Spleen (tissue), 7 donors: ENCODE measurements around the gene VGLL4.

Source experiments
- POLR2A ChIP-seq, 3 donors: fragments of 450-650 bp; IDR thresholded peaks; one replicate each; pipeline ENCODE4 v1.5.1; 2017; ENCODE audit warnings: antibody characterized with exemption in 3 of 3, mild to moderate bottlenecking in 1 of 3
- POLR2AphosphoS5 ChIP-seq, 3 donors: sonication (generic); formaldehyde crosslinking; IDR thresholded peaks; one replicate each; pipeline ENCODE4 v1.5.1; 2017; ENCODE audit warnings: antibody characterized with exemption in 3 of 3
- TF ChIP-seq, protein P1 (sequence below), 11 experiments: fragments of 200-600 bp in 7 of 11; fragments of 450-650 bp in 4 of 11; sonication (generic) in 4 of 11; IDR thresholded peaks in 8 of 11; conservative IDR thresholded peaks in 3 of 11; 1 replicate in 7 of 11; 2 replicates in 4 of 11; pipeline versions ENCODE4 v1.4.0 to v1.8.0; 2016 to 2021; ENCODE audit warnings: antibody characterized with exemption in 11 of 11, inconsistent platforms in 4 of 11, mild to moderate bottlenecking in 1 of 11
- donor health status: DM: no; HTN: no; CAD: no; lungs with moderate emphysema.
- donor health status: DM: no; HTN: no; CAD: no.
- donor health status: DM: no; HTN: no; CAD: no.

DNA sequence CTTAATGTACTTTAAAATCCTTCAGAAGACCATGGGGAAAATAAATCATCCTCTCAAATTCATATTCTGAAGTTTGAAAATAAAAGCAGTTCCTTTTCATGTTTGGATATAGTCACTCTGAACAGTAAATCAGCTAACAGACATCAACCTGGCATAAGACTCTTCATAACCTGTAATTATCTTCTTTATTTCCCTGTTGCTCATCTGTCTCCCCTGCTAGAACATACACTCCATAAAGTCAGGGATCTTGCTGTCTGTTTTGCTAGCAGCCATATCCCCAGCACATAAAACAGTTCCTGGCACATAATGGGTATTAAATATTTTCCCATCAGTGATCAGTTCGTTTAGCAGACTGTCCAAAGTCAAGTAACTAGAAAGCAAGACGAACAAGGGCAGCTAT, 11.2 kb downstream of the VGLL4 start:
- TF ChIP-seq, protein P1, sequence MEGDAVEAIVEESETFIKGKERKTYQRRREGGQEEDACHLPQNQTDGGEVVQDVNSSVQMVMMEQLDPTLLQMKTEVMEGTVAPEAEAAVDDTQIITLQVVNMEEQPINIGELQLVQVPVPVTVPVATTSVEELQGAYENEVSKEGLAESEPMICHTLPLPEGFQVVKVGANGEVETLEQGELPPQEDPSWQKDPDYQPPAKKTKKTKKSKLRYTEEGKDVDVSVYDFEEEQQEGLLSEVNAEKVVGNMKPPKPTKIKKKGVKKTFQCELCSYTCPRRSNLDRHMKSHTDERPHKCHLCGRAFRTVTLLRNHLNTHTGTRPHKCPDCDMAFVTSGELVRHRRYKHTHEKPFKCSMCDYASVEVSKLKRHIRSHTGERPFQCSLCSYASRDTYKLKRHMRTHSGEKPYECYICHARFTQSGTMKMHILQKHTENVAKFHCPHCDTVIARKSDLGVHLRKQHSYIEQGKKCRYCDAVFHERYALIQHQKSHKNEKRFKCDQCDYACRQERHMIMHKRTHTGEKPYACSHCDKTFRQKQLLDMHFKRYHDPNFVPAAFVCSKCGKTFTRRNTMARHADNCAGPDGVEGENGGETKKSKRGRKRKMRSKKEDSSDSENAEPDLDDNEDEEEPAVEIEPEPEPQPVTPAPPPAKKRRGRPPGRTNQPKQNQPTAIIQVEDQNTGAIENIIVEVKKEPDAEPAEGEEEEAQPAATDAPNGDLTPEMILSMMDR (IDR thresholded peaks at IDR 0.05 in 8 of 11, conservative IDR thresholded peaks at IDR 0.05 in 3 of 11): no peak
- TF ChIP-seq POLR2A (IDR thresholded peaks at IDR 0.05) (no peak), POLR2AphosphoS5 (IDR thresholded peaks at IDR 0.05) (no peak)
